Muscle layer of colon (tissue), 2 donors: ENCODE measurements around the gene TFAP2C.
A peak's percentile ranks its signal among the peaks of the same experiment; 100 is the strongest.

Experiments used
- H3K27ac ChIP-seq: one replicate; pipeline ENCODE4 v1.7.0; 2013; ENCODE audit warnings: low read depth, mild to moderate bottlenecking, low read length, moderate library complexity
- H3K27me3 ChIP-seq, 2 donors: one replicate each; pipeline ENCODE4 v1.7.0; 2013; ENCODE audit warnings: low read length in 2 of 2, mild to moderate bottlenecking in 2 of 2; ENCODE audit not compliant: insufficient read depth in 2 of 2, control insufficient read depth in 1 of 2
- H3K36me3 ChIP-seq: one replicate; pipeline ENCODE4 v1.7.0; 2013; ENCODE audit warnings: mild to moderate bottlenecking, low read length; ENCODE audit not compliant: insufficient read depth
- H3K4me1 ChIP-seq: one replicate; pipeline ENCODE4 v1.7.0; 2013; ENCODE audit warnings: mild to moderate bottlenecking, low read length; ENCODE audit not compliant: insufficient read depth
- H3K4me3 ChIP-seq, 2 donors: one replicate each; pipeline ENCODE4 v1.7.0; 2013; ENCODE audit warnings: low read length in 2 of 2, low read depth in 1 of 2, mild to moderate bottlenecking in 1 of 2, moderate library complexity in 1 of 2
- H3K9ac ChIP-seq: one replicate; pipeline ENCODE4 v1.7.0; 2013; ENCODE audit warnings: low read length
- H3K9me3 ChIP-seq: one replicate; pipeline ENCODE4 v1.7.0; 2013; ENCODE audit warnings: mild to moderate bottlenecking, low read length
- donor health status: abdominal sarcoma.
- donor health status: Adenocarcinoma of cecum.

TFAP2C gene

DNA sequence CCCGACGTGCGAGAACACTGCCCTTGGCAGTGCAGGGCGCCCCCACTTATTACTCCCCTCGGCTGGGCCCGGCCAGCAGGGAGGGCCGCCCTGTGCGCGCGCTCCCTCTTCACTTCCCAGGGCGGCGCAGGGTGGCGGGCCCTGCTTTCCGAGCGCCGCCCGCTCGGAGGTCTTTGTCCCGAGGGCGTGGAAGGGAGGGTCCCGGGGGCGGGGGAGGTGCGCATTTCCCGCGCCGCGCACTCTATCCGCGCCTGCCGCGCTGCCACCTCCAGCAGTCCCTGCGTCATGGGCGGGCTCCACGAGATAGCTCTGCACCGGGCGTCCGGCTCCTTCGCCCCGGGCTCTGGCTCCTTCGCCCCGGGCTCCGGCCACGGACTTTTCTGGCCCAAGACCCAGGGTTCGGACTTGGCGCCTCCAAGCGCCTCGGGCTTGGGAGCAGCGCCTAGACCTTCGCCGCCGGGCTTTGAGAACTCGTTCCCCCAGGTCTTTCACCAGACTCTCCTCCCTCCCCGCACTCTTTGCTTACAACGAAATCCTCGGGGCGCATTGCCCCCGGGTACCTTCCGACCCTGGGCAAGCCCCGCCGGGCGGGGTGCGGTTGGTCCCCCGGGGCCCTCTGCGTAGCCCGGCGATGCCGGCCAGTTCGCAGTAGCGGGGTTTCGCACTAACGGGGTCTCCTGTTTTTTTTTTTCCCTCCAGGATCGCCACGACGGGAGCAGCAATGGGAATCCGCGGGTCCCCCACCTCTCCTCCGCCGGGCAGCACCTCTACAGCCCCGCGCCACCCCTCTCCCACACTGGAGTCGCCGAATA lies 1.6 kb downstream of the TFAP2C start:
- Histone ChIP-seq H3K4me1 (peaks cover 22% of the 10 kb centered on the region), H3K27me3 (peaks cover 24 to 59% of the 10 kb centered on the region in 2 donors)

DNA sequence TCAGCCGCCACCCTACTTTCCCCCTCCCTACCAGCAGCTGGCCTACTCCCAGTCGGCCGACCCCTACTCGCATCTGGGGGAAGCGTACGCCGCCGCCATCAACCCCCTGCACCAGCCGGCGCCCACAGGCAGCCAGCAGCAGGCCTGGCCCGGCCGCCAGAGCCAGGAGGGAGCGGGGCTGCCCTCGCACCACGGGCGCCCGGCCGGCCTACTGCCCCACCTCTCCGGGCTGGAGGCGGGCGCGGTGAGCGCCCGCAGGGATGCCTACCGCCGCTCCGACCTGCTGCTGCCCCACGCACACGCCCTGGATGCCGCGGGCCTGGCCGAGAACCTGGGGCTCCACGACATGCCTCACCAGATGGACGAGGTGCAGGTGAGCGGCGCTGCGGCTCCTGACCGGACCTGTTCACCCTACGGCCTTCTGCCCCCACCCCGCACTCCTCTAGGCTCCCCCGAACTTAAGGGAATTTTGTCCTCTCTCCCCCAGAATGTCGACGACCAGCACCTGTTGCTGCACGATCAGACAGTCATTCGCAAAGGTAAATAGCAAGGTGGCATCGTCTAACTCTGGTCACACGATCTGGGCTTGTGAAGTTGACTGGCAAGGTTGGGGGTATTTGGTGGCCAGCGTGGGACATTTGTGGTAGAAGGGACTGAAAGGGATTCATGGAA lies 2.3 kb downstream of the TFAP2C start:
- peaks cover 23 to 52% of the 10 kb centered on the region in 2 donors for H3K27me3 ChIP-seq
- H3K36me3 ChIP-seq: peaks cover 4% of the 10 kb centered on the region
- peak overlapping the region; percentile 97 for H3K9ac ChIP-seq
- H3K4me1 ChIP-seq: peaks cover 24% of the 10 kb centered on the region
- peak overlapping the region; percentile 81 for H3K27ac ChIP-seq
- no peaks in the 10 kb centered on the region for H3K9me3 ChIP-seq
- peak overlapping the region; percentile 76 to 80 for H3K4me3 ChIP-seq

More for the DNA sequence above, 1.6 kb downstream of the TFAP2C start:
- Histone ChIP-seq H3K9me3 (no peaks in the 10 kb centered on the region), H3K9ac (peak overlapping the region; percentile 97), H3K4me3 (peak overlapping the region; percentile 76 to 80), H3K36me3 (peaks cover 4% of the 10 kb centered on the region), H3K27ac (peak overlapping the region; percentile 81)

DNA sequence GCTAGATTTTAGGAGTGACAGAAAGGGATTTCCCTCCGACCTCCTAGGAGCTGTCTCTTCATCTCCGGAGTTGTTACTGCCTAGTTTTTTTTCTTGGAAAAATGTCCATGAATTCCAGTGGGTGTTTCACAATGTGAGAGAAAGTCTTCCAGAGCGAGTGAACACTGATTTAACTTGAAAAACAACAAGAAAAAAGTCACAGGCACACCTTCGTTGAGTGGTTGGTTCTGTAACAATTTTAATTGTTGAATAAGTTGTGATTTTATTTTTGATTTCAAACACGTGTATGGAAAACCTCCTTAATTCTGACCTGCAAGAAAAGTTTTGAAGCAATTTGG lies 2.9 kb downstream of the TFAP2C start:
- peaks cover 18 to 47% of the 10 kb centered on the region in 2 donors for H3K27me3 ChIP-seq
- H3K4me1 ChIP-seq: peaks cover 24% of the 10 kb centered on the region
- peaks cover 5% of the 10 kb centered on the region for H3K36me3 ChIP-seq
- peak overlapping the region in 1 of 2 donors; percentile 80 for H3K4me3 ChIP-seq
- H3K27ac ChIP-seq: peak overlapping the region; percentile 27
- H3K9me3 ChIP-seq: no peaks in the 10 kb centered on the region
- peak overlapping the region; percentile 97 for H3K9ac ChIP-seq

DNA sequence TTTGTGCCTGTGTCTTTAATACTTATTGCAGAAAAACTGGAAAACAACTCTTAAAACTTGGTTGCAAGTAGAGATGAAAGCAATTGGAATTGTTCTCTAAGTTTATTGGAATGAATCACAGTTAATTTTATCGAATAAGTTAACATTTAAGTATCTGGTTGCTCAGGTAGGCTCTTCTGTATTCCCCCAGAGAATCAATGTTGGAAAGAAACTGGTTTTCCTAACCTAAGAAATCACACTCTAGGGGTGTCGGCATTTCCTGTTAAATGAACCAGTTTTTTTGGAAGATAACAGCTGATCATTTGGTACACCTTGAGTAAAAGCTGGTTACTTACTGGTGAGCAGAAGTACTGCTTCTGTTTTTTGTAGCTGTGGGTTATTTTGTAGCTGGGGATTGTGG lies 5.2 kb downstream of the TFAP2C start:
- Histone ChIP-seq H3K27me3 (peaks cover 3 to 23% of the 10 kb centered on the region in 2 donors), H3K36me3 (peaks cover 19% of the 10 kb centered on the region), H3K9me3 (no peaks in the 10 kb centered on the region), H3K9ac (no peak overlapping the region), H3K4me1 (peaks cover 13% of the 10 kb centered on the region), H3K27ac (peak overlapping the region; percentile 5), H3K4me3 (peak overlapping the region in 1 of 2 donors; percentile 1)

DNA sequence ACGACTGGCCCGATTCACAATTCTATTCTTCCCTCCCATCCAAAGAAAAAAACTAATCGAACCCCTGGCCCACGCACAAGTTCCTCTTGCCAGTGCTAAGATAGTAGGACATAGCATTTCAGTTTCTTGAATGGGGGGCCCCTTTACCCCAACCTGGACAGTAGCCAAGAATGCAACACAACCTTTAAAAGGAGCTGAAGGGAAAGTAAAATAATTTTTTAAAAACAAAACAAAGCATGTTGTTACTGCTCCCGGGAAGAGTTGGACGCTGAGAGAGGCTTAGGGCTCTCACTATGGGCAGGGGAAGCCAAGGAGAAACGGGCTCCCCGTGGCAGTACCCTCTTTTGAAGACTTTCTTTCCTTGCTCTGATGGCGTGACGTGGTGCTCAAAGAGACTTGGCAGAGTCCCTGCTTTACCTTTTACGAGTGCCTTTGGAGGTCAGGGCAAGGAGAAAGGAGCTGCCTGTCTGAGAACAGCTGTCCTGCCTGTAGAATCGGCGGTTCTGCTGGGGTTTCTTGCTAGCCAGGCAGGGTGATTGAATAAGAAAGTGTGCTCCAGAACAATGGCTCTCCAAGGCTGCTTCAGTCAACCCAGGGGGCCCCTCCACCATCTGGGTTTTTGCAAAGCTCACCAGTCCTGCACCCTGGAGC lies 5.8 kb downstream of the TFAP2C start:
- peaks cover 19% of the 10 kb centered on the region for H3K36me3 ChIP-seq
- H3K4me3 ChIP-seq: peak overlapping the region in 1 of 2 donors; percentile 1
- H3K27ac ChIP-seq: peak overlapping the region; percentile 5
- H3K4me1 ChIP-seq: peaks cover 13% of the 10 kb centered on the region
- no peaks in the 10 kb centered on the region for H3K9me3 ChIP-seq
- H3K9ac ChIP-seq: no peak overlapping the region
- peaks cover 3 to 18% of the 10 kb centered on the region in 2 donors for H3K27me3 ChIP-seq

DNA sequence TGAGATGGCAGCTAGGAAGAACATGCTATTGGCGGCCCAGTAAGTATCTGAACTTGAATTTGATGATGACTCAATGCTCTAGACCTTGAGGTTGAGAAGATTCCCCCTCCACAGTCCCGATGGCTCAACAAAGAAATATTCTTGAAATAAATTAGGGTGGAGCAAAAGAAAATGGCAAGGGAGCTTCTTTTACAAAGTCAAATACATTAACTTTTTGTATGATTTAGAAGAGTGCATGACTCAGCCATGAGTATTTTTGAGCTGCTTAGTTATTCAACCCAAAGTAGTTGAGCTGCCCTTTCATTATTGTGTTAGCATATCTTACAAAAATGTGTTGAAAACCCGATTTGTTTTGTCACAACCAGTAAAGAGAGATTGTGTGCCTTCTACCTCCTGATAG lies 7.6 kb downstream of the TFAP2C start:
- H3K4me1 ChIP-seq: peaks cover 13% of the 10 kb centered on the region
- H3K27me3 ChIP-seq: peaks cover 0 to 3% of the 10 kb centered on the region in 2 donors
- H3K4me3 ChIP-seq: no peak overlapping the region
- peaks cover 27% of the 10 kb centered on the region for H3K36me3 ChIP-seq
- no peaks in the 10 kb centered on the region for H3K9me3 ChIP-seq
- no peak overlapping the region for H3K27ac ChIP-seq
- H3K9ac ChIP-seq: no peak overlapping the region

DNA sequence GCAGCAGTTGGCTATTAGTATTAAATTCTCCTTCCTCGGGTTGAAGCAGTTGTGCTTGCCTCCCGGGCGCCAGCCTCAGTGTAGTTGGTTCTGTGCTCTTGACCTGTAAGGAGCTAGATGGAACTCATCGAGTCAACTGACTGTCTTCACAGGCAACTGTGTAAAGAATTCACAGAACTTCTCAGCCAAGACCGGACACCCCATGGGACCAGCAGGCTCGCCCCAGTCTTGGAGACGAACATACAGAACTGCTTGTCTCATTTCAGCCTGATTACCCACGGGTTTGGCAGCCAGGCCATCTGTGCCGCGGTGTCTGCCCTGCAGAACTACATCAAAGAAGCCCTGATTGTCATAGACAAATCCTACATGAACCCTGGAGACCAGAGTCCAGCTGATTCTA lies 8.5 kb downstream of the TFAP2C start:
- no peak overlapping the region for H3K4me3 ChIP-seq
- peaks cover 0 to 3% of the 10 kb centered on the region in 2 donors for H3K27me3 ChIP-seq
- H3K9me3 ChIP-seq: no peaks in the 10 kb centered on the region
- H3K36me3 ChIP-seq: peaks cover 31% of the 10 kb centered on the region
- H3K9ac ChIP-seq: no peak overlapping the region
- H3K4me1 ChIP-seq: peaks cover 13% of the 10 kb centered on the region
- H3K27ac ChIP-seq: no peak overlapping the region

DNA sequence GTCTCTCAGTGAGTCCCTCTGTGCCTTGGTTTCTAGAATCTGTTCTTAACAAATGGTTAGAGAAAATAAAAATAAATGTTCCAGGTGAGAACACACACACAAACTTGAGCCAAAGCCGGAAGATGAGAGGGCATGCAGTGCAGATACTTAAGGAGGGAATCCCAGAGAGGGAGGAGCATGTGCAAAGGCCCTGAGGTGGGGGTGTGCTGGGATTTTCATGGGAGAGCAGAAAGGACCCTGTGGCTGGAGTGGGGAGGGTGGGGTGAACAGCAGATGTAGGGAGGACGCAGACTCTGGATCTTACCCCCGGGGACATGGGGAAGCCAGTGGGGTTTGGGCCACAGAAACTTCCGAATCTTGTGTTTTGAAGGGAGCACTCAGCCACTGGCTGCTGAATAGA lies 17.5 kb downstream of the TFAP2C start:
- peaks cover 24% of the 10 kb centered on the region for H3K36me3 ChIP-seq
- no peak overlapping the region for H3K4me3 ChIP-seq
- H3K27ac ChIP-seq: no peak overlapping the region
- H3K27me3 ChIP-seq: no peaks in the 10 kb centered on the region
- H3K9ac ChIP-seq: no peak overlapping the region
- no peaks in the 10 kb centered on the region for H3K4me1 ChIP-seq
- H3K9me3 ChIP-seq: no peaks in the 10 kb centered on the region

DNA sequence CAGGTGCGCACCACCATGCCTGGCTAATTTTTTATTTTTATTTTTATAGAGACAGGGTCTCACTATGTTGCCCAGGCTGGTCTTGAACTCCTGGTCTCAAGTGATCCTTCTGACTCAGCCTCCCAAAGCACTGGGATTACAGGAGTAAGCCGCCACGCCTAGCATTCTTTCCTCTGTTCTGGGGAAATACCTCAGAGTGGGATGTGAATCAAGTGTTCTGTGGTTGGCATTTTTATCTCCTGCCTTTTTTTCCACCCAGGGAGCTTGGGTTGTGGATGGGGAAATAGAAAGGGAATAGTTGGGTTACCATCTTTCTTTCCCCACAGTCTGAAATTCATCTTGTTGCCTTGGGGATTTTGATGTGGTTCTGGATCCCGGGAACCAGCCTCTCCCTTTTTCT lies 24.1 kb downstream of the TFAP2C start:
- Histone ChIP-seq H3K4me1 (no peaks in the 10 kb centered on the region), H3K4me3 (no peak overlapping the region), H3K9ac (no peak overlapping the region), H3K27ac (no peak overlapping the region), H3K27me3 (no peaks in the 10 kb centered on the region), H3K36me3 (no peaks in the 10 kb centered on the region), H3K9me3 (no peaks in the 10 kb centered on the region)

DNA sequence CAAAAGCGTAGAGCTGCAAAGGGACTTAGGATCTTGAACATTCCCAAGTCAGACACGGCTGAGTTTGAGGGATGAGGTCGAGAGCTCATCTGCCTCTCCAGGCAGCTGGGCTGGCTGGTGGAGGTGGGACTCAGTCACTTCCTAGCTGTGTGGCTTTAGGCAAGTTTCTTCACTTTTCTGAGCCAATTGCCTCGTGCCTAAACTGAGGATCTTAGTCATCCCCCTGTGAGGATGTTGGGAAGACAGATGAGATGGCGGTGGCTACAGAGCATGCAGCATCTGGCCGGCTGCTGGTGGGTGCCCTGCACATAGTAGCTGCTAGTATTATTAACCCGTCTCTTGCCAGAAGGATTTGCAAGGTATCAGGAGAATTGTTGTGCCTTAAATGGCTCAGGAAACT lies 27.5 kb downstream of the TFAP2C start:
- Histone ChIP-seq H3K4me3 (no peak overlapping the region), H3K9me3 (no peaks in the 10 kb centered on the region), H3K36me3 (no peaks in the 10 kb centered on the region), H3K27ac (no peak overlapping the region), H3K27me3 (no peaks in the 10 kb centered on the region), H3K4me1 (no peaks in the 10 kb centered on the region), H3K9ac (no peak overlapping the region)

DNA sequence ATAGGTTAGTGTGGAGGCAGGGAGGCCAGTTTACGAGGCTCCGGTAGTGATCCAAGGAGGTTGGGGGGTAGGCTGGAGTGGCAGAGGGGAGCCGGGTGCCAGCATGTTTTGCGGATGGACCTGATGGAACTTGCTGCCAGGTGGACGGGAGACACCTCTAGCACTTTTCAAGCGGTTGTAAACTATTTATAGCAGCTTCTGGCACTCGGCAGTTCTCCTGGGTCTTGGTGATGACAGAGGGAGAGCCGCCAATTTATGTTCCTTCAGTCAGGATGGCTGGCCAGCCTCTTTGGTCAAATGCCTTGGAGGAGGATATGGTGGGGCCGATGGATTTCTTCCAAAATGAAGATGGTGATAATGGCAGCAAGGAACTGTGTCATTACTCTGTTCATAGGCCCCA lies 28.8 kb downstream of the TFAP2C start:
- H3K27ac ChIP-seq: no peak overlapping the region
- H3K4me3 ChIP-seq: no peak overlapping the region
- H3K9ac ChIP-seq: no peak overlapping the region
- no peaks in the 10 kb centered on the region for H3K36me3 ChIP-seq
- H3K27me3 ChIP-seq: no peaks in the 10 kb centered on the region
- H3K4me1 ChIP-seq: no peaks in the 10 kb centered on the region
- no peaks in the 10 kb centered on the region for H3K9me3 ChIP-seq
